Endothelial cell of umbilical vein (primary cell): ENCODE data around the gene TTLL11. TPM values are rescaled to one million over a fixed set of nuclear protein-coding genes. Genes with fewer than 3 reads are reported as not detected.

Source experiments
- BruUV-seq: library from RNA; stranded (reverse); fragments of 400-500 nt; replicated peaks from 2 replicates; lab custom pipeline; 2021; lab: Mats Ljungman, UMichigan
- CTCF ChIA-PET: fragments of 300-600, 350-600 bp; sonication (Branson Sonifier 250); formaldehyde crosslinking; loops from one replicate; lab custom pipeline; 2021; ENCODE audit warnings: antibody characterized with exemption, inconsistent platforms; lab: Charles Lee
- POLR2A ChIA-PET: fragments of 300-600, 350-600 bp; sonication (Branson Sonifier 250); formaldehyde crosslinking; loops from one replicate; lab custom pipeline; 2021; ENCODE audit warnings: antibody characterized with exemption, inconsistent platforms; lab: Charles Lee
- DNase-seq: peaks from one replicate; pipeline ENCODE4 v3.0.0-alpha.2; 2011; ENCODE audit warnings: low read depth, low spot score
- FAIRE-seq: peaks from 2 replicates; lab custom pipeline; 2011; peaks lifted over from hg19 to GRCh38; lab: Jason Lieb, UNC
- H2AFZ ChIP-seq: 2 replicates; pipeline ENCODE4 v1.6.0; 2012; ENCODE audit warnings: low read depth, low read length, control low read depth, inconsistent platforms
- H3K27ac ChIP-seq: 2 replicates; pipeline ENCODE4 v1.5.1; 2011; ENCODE audit warnings: low read depth, mild to moderate bottlenecking, control low read depth, low read length, moderate library complexity; ENCODE audit not compliant: insufficient read depth
- H3K27me3 ChIP-seq, 2 experiments: 2 replicates each; pipeline versions ENCODE4 v1.6.0 to v1.6.1; 2011; ENCODE audit warnings: low read length in 2 of 2, mixed read lengths in 1 of 2; ENCODE audit not compliant: control insufficient read depth in 2 of 2, insufficient read depth in 2 of 2
- H3K36me3 ChIP-seq, 2 experiments: 2 replicates in 1 of 2; 3 replicates in 1 of 2; pipeline ENCODE4 v1.5.1; 2011; ENCODE audit warnings: low read length in 2 of 2, mild to moderate bottlenecking in 1 of 2, moderate library complexity in 1 of 2; ENCODE audit not compliant: control insufficient read depth in 2 of 2, insufficient read depth in 2 of 2; ENCODE audit errors: extremely low read depth in 1 of 2
- H3K4me1 ChIP-seq: 3 replicates; pipeline ENCODE4 v1.5.1; 2011; ENCODE audit warnings: mild to moderate bottlenecking, low read length; ENCODE audit not compliant: control insufficient read depth, insufficient read depth; ENCODE audit errors: extremely low read depth
- H3K4me2 ChIP-seq: 2 replicates; pipeline ENCODE4 v1.6.1; 2011; ENCODE audit warnings: low read length, control low read depth, mixed read lengths; ENCODE audit not compliant: insufficient read depth
- H3K4me3 ChIP-seq, 3 experiments: fragments of 200-600 bp in 1 of 3; sonication (generic), shearing (Covaris generic) in 1 of 3; replicated peaks in 1 of 3; 2 replicates each; pipeline ENCODE4 v1.5.1; 2011 to 2016; ENCODE audit warnings: control low read depth in 3 of 3, low read length in 3 of 3, mild to moderate bottlenecking in 2 of 3, inconsistent platforms in 1 of 3, low read depth in 1 of 3, moderate library complexity in 1 of 3; ENCODE audit not compliant: insufficient read depth in 1 of 3
- H3K79me2 ChIP-seq: 2 replicates; pipeline ENCODE4 v1.6.0; 2012; ENCODE audit warnings: low read length, inconsistent platforms; ENCODE audit not compliant: control insufficient read depth, insufficient read depth
- H3K9ac ChIP-seq: replicated peaks from 2 replicates; pipeline ENCODE3; 2011; ENCODE audit warnings: low read length, control low read depth; ENCODE audit not compliant: insufficient read depth; ENCODE audit errors: extremely low read depth
- H3K9me1 ChIP-seq: replicated peaks from 3 replicates; pipeline ENCODE4 v1.6.0; 2011; ENCODE audit warnings: mild to moderate bottlenecking, low read length; ENCODE audit not compliant: control insufficient read depth, insufficient read depth; ENCODE audit errors: extremely low read depth
- H3K9me3 ChIP-seq: replicated peaks from 2 replicates; pipeline ENCODE4 v1.5.1; 2012; ENCODE audit warnings: low read length, inconsistent platforms; ENCODE audit not compliant: control insufficient read depth, insufficient read depth
- H4K20me1 ChIP-seq: replicated peaks from 2 replicates; pipeline ENCODE3; 2011; ENCODE audit warnings: mild to moderate bottlenecking, low read length; ENCODE audit not compliant: control insufficient read depth, insufficient read depth; ENCODE audit errors: extremely low read depth
- CTCF ChIP-seq, 2 donors: IDR thresholded peaks; 1 replicate in 1 of 2; 2 replicates in 1 of 2; pipeline ENCODE4 v1.5.1; 2011; ENCODE audit warnings: low read length in 2 of 2, mild to moderate bottlenecking in 2 of 2, moderate library complexity in 2 of 2, control low read depth in 1 of 2, inconsistent platforms in 1 of 2, low read depth in 1 of 2; ENCODE audit not compliant: insufficient read depth in 1 of 2; ENCODE audit errors: extremely low read depth in 1 of 2
- EZH2 ChIP-seq: IDR thresholded peaks from 2 replicates; pipeline ENCODE4 v1.6.1; 2012; ENCODE audit warnings: borderline replicate concordance, low read depth, mild to moderate bottlenecking, moderate library complexity, low read length, inconsistent platforms; ENCODE audit not compliant: severe bottlenecking
- FOS ChIP-seq: IDR thresholded peaks from 2 replicates; pipeline ENCODE4 v1.6.1; 2011; ENCODE audit warnings: mild to moderate bottlenecking, low read length, moderate library complexity, borderline replicate concordance; ENCODE audit not compliant: insufficient read depth
- GATA2 ChIP-seq: IDR thresholded peaks from 2 replicates; pipeline ENCODE4 v1.7.0; 2011; ENCODE audit warnings: low read depth, mild to moderate bottlenecking, moderate library complexity, mixed read lengths, low read length; ENCODE audit not compliant: insufficient read length, insufficient read depth
- JUN ChIP-seq: IDR thresholded peaks from 2 replicates; pipeline ENCODE4 v1.6.1; 2011; ENCODE audit warnings: borderline replicate concordance, low read depth; ENCODE audit not compliant: insufficient read length, insufficient read depth
- MYC ChIP-seq: IDR thresholded peaks from one replicate; pipeline ENCODE4 v1.6.1; 2011; ENCODE audit warnings: mild to moderate bottlenecking, low read depth, low read length
- POLR2A ChIP-seq: IDR thresholded peaks from 2 replicates; pipeline ENCODE4 v1.6.1; 2012; ENCODE audit warnings: low read depth, mild to moderate bottlenecking, control low read depth, low read length
- POLR2AphosphoS5 ChIP-seq: IDR thresholded peaks from 2 replicates; pipeline ENCODE4 v1.6.1; 2012; ENCODE audit warnings: low read depth, mild to moderate bottlenecking, control low read depth, low read length, moderate library complexity; ENCODE audit not compliant: insufficient read depth
- dilution Hi-C: fragments of 300-500 bp; cut with MboI; formaldehyde crosslinking; loops from one replicate; pipeline ENCODE4 v1.15.0; 2019; ENCODE audit warnings: low sequenced_read_pairs; ENCODE audit not compliant: extremely low pct_ligation_motif_present
- intact Hi-C: fragments of 100-400 bp; cut with micrococcal nuclease; formaldehyde crosslinking; loops from one replicate; pipeline ENCODE4 v1.10.0; 2022
- polyA plus RNA-seq, 4 experiments: library from polyadenylated mRNA; depleted of rRNA in 3 of 4; stranded (reverse) in 3 of 4; unstranded in 1 of 4; fragments of >200 nt; gene quantifications; 2 replicates each; pipeline versions ENCODE4 v1.2.1 to v1.2.3, GENCODE V29; 2011 to 2012; ENCODE audit warnings: missing spikeins in 1 of 4
- total RNA-seq: library from RNA; stranded (reverse); gene quantifications from 2 replicates; pipeline ENCODE4 v1.2.3, GENCODE V29; 2021
- TF ChIP-seq, protein P1 (sequence below): IDR thresholded peaks from 2 replicates; pipeline ENCODE4 v1.6.1; 2011; ENCODE audit not compliant: insufficient read depth, insufficient read length

The TTLL11 gene
- total and polyA plus RNA-seq, 2 donors (not counting 3 experiments of a cell fraction or from before 2014, with no cell fraction given): 4.9 to 5.1 TPM

- no peaks in the 10 kb centered on the region for H4K20me1 ChIP-seq
- DNase-seq: no peak
- ChIA-PET POLR2A (interaction anchor here (1.2 kb wide), 1 partner anchor 693 kb away, joined by 3 read pairs; no protein-coding TSS in a partner anchor), CTCF (interaction anchor here (0.5 to 14.3 kb wide), 19 partner anchors 17 to 685 kb away, joined by 3 to 576 read pairs (median 10); partner anchors contain the start of genes MRRF, RBM18 and TTLL11)
- H3K4me2 ChIP-seq: no peak overlapping the region
- no peaks in the 10 kb centered on the region for H3K9me3 ChIP-seq
- H3K9ac ChIP-seq: no peak overlapping the region
- H3K4me1 ChIP-seq: peaks cover 20% of the 10 kb centered on the region
- TF ChIP-seq MYC (no peak), GATA2 (no peak), FOS (no peak), CTCF (IDR thresholded peaks at IDR 0.05; ENCODE audit: extremely low read depth in 1 of 2, insufficient read depth in 1 of 2, low read depth in 1 of 2, low read length in 2 of 2) (no peak), POLR2A (no peak), POLR2AphosphoS5 (no peak), EZH2 (no peak), JUN (no peak)
- TF ChIP-seq, protein P1, sequence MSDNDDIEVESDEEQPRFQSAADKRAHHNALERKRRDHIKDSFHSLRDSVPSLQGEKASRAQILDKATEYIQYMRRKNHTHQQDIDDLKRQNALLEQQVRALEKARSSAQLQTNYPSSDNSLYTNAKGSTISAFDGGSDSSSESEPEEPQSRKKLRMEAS: no peak
- H3K9me1 ChIP-seq: no peaks in the 10 kb centered on the region
- no peak overlapping the region for H3K27ac ChIP-seq
- H3K79me2 ChIP-seq: no peaks in the 10 kb centered on the region
- no peak overlapping the region for H2AFZ ChIP-seq
- no peak overlapping the region for H3K4me3 ChIP-seq
- intact Hi-C loops: no loop called here
- H3K36me3 ChIP-seq: no peaks in the 10 kb centered on the region
- BruUV-seq: no TSS peak
- FAIRE-seq: no peak
- H3K27me3 ChIP-seq: no peaks in the 10 kb centered on the region
- dilution Hi-C loops: no loop called here
Observed at GRCh38 chr9:122126331-122127261, 33.5 kb upstream of the TTLL11 start.
